Left ventricle myocardium inferior (tissue), 1 donor: ENCODE data around the gene KAT7. TPM values are rescaled to one million over a fixed set of nuclear protein-coding genes. Genes with fewer than 3 reads are reported as not detected.

Experiments used
- DNase-seq: peaks from one replicate; pipeline ENCODE4 v3.0.0-alpha.2; 2020
- H3K27ac ChIP-seq: fragments of 200-600 bp; replicated peaks from 2 replicates; pipeline ENCODE4 v1.8.0; 2021
- H3K27me3 ChIP-seq: fragments of 200-600 bp; 2 replicates; pipeline ENCODE4 v1.8.0; 2021; ENCODE audit warnings: low read depth
- H3K36me3 ChIP-seq: fragments of 200-600 bp; 2 replicates; pipeline ENCODE4 v1.8.0; 2021
- H3K4me1 ChIP-seq: fragments of 200-600 bp; 2 replicates; pipeline ENCODE4 v1.8.0; 2021
- H3K4me3 ChIP-seq: fragments of 200-600 bp; 2 replicates; pipeline ENCODE4 v1.8.0; 2021; ENCODE audit warnings: mild to moderate bottlenecking, moderate library complexity
- H3K9me3 ChIP-seq: fragments of 200-600 bp; replicated peaks from 2 replicates; pipeline ENCODE4 v1.8.0; 2021
- intact Hi-C: fragments of 100-400 bp; cut with micrococcal nuclease; formaldehyde crosslinking; loops from one replicate; pipeline ENCODE4 v1.11.0; 2022
- total RNA-seq: library from RNA; stranded (reverse); fragmentation: NEBNext Ultra II Directional; extraction: Animal tissue kit (Norgen Biotek cat#: 25700); gene quantifications from one replicate; pipeline ENCODE4 v1.2.1, GENCODE V29; 2021
- TF ChIP-seq, protein P1 (sequence below): fragments of 200-600 bp; IDR thresholded peaks from 2 replicates; pipeline ENCODE4 v1.8.0; 2021; ENCODE audit warnings: antibody characterized with exemption, mild to moderate bottlenecking, borderline replicate concordance
- donor health status: DM: no; HTN: yes; CAD: no; lungs with severe emphysema.

The KAT7 gene
- total RNA-seq, 1 donor from 2014 or later = 52.6 TPM

- H3K9me3 ChIP-seq = no peaks in the 10 kb centered on the region
- H3K27me3 ChIP-seq = no peaks in the 10 kb centered on the region
- no peak for DNase-seq
- H3K27ac ChIP-seq = peak overlapping the region; percentile 100
- H3K4me3 ChIP-seq = peak overlapping the region; percentile 96
- TF ChIP-seq, protein P1, sequence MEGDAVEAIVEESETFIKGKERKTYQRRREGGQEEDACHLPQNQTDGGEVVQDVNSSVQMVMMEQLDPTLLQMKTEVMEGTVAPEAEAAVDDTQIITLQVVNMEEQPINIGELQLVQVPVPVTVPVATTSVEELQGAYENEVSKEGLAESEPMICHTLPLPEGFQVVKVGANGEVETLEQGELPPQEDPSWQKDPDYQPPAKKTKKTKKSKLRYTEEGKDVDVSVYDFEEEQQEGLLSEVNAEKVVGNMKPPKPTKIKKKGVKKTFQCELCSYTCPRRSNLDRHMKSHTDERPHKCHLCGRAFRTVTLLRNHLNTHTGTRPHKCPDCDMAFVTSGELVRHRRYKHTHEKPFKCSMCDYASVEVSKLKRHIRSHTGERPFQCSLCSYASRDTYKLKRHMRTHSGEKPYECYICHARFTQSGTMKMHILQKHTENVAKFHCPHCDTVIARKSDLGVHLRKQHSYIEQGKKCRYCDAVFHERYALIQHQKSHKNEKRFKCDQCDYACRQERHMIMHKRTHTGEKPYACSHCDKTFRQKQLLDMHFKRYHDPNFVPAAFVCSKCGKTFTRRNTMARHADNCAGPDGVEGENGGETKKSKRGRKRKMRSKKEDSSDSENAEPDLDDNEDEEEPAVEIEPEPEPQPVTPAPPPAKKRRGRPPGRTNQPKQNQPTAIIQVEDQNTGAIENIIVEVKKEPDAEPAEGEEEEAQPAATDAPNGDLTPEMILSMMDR = no peak
- peaks cover 34% of the 10 kb centered on the region for H3K36me3 ChIP-seq
- intact Hi-C loops = loop anchor here (10.0 kb wide), 1 partner anchor 224 kb away; no protein-coding TSS in a partner anchor
- peaks cover 76% of the 10 kb centered on the region for H3K4me1 ChIP-seq
These were observed 730 bp downstream of the KAT7 start for GRCh38 chr17:49789243-49789578.

GRCh38 chr17:49793309-49793708 lies 4.8 kb downstream of the KAT7 start:
- Histone ChIP-seq H3K36me3 (peaks cover 62% of the 10 kb centered on the region), H3K4me3 (no peak overlapping the region), H3K4me1 (peaks cover 85% of the 10 kb centered on the region), H3K9me3 (no peaks in the 10 kb centered on the region), H3K27me3 (no peaks in the 10 kb centered on the region), H3K27ac (no peak overlapping the region)
- DNase-seq = no peak
- TF ChIP-seq, protein P1 = no peak
- intact Hi-C loops = no loop called here

GRCh38 chr17:49795372-49795771 lies 6.9 kb downstream of the KAT7 start:
- DNase-seq = no peak
- TF ChIP-seq, protein P1 = no peak
- Histone ChIP-seq H3K27me3 (no peaks in the 10 kb centered on the region), H3K27ac (no peak overlapping the region), H3K36me3 (peaks cover 79% of the 10 kb centered on the region), H3K4me3 (no peak overlapping the region), H3K4me1 (peaks cover 78% of the 10 kb centered on the region), H3K9me3 (no peaks in the 10 kb centered on the region)
- intact Hi-C loops = no loop called here

GRCh38 chr17:49798182-49798581 lies 9.7 kb downstream of the KAT7 start:
- no peak for DNase-seq
- TF ChIP-seq, protein P1 = no peak
- peak overlapping the region; percentile 14 for H3K27ac ChIP-seq
- H3K36me3 ChIP-seq = peaks cover 83% of the 10 kb centered on the region
- intact Hi-C loops = no loop called here
- H3K27me3 ChIP-seq = no peaks in the 10 kb centered on the region
- H3K9me3 ChIP-seq = no peaks in the 10 kb centered on the region
- H3K4me3 ChIP-seq = no peak overlapping the region
- peaks cover 50% of the 10 kb centered on the region for H3K4me1 ChIP-seq

DNA sequence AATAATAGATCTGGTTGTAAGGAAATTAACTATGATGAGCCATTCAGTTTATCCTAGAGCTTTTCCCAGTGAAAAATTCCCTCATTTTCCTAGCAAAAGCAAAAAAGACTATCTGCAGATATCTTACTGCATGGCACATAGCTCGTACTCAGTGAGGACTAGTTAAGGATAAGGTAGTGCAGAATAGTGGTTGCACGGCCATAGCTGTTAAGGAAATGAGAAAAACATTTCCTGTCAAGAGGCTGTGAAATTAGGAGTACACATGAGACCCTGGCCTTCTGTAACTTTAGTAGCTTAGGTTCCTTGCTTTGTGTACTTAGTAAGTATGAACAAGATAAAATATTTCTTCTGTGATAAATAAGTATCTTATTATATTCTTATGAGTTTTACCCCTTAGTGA lies 10.3 kb downstream of the KAT7 start:
- H3K27me3 ChIP-seq = no peaks in the 10 kb centered on the region
- H3K36me3 ChIP-seq = peaks cover 79% of the 10 kb centered on the region
- H3K9me3 ChIP-seq = no peaks in the 10 kb centered on the region
- TF ChIP-seq, protein P1 = no peak
- intact Hi-C loops = no loop called here
- no peak for DNase-seq
- no peak overlapping the region for H3K4me3 ChIP-seq
- H3K27ac ChIP-seq = peak overlapping the region; percentile 14
- peaks cover 44% of the 10 kb centered on the region for H3K4me1 ChIP-seq

- intact Hi-C loops = no loop called here
- no peak overlapping the region for H3K27ac ChIP-seq
- H3K4me1 ChIP-seq = peaks cover 14% of the 10 kb centered on the region
- DNase-seq = no peak
- peaks cover 94% of the 10 kb centered on the region for H3K36me3 ChIP-seq
- TF ChIP-seq, protein P1 = no peak
- H3K4me3 ChIP-seq = no peak overlapping the region
- H3K27me3 ChIP-seq = no peaks in the 10 kb centered on the region
- no peaks in the 10 kb centered on the region for H3K9me3 ChIP-seq
These were observed 20.6 kb downstream of the KAT7 start for GRCh38 chr17:49809056-49809455.
